Adipose tissue (tissue), 3 donors: ENCODE data around the gene AFM. TPM values are rescaled to one million over a fixed set of nuclear protein-coding genes. Genes with fewer than 3 reads are reported as not detected.

Experiments
- H3K27ac ChIP-seq: one replicate; pipeline ENCODE4 v1.5.1; 2013; ENCODE audit warnings: low read depth, low read length
- WGBS, 3 donors: extraction: QIAGEN DNeasy Blood & Tissue Kit; methylation state at CpG; one replicate each; pipeline ENCODE4 v1.1.7; 2013; 5-methylcytosine and 5-hydroxymethylcytosine counted together
- polyA plus RNA-seq, 3 donors: library from polyadenylated mRNA; stranded (reverse); fragments of 200-250 nt; gene quantifications; one replicate each; pipeline ENCODE4 v1.2.3, GENCODE V29; 2013
- donor health status: healthy with polysubstance abuse.
- donor health status: Bipolar disorder and iron deficiency.
- donor health status: healthy.

The AFM gene
- polyA plus RNA-seq, 3 donors = not detected

DNA sequence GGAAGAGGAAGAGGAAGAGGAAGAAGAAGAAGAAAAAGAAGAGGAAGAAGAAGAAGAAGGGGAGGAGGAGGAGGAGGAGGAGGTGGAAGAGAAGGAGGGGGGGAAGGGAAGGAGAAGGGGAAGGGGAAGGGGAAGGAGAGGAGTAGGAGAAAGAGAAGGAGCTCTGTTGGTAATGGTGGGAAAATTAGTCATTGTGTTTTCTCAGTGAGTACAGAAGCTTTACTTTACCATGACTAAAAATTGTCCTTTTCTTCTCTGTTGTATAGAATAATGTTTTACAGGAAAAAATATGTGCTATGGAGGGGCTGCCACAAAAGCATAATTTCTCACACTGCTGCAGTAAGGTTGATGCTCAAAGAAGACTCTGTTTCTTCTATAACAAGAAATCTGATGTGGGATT lies 4.1 kb downstream of the AFM start:
- no peak overlapping the region for H3K27ac ChIP-seq

DNA sequence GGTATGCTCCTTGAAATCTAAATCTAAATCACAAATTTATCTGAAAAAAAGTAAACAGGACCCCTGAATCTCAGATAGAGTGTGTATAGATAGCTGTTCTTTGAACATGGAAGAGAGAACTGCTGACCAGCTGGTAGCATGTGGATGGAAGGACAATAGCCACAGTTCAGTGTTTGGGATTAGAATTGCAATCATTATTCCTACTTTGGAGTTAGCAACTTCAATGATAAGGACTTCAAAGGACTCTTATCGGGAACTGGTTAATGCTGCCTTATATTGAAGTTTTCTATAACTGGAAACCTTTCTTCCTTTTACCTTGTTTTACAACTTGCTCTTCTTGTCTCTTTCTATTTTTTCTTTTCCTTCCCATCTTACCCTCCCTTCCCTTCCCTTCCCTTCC lies 5.0 kb downstream of the AFM start:
- no peak overlapping the region for H3K27ac ChIP-seq
- WGBS, 3 donors = 22 to 64% (median 62%) methylated on average over 1 of the region's 1 CpG

DNA sequence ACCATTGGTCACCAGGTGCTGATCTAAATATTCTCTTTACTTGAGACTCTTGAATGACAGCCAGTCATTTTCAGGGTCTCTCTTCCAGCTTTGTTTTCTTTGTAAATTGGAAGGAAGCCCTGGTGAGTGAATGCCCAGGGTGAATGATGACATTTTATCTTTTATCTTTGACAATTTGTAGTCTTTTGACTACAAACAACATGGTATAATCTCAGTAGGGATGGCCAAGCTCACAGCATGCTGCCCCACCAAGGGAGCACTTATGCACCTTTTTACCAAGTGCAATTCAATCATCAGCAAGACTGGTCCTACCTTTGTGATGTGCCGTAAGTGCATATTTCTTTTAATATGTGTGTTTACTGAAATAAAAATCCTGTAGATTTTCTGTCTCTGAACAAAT lies 5.7 kb downstream of the AFM start:
- no peak overlapping the region for H3K27ac ChIP-seq
- WGBS, 3 donors = 95 to 100% (median 96%) methylated on average over 1 of the region's 1 CpG

DNA sequence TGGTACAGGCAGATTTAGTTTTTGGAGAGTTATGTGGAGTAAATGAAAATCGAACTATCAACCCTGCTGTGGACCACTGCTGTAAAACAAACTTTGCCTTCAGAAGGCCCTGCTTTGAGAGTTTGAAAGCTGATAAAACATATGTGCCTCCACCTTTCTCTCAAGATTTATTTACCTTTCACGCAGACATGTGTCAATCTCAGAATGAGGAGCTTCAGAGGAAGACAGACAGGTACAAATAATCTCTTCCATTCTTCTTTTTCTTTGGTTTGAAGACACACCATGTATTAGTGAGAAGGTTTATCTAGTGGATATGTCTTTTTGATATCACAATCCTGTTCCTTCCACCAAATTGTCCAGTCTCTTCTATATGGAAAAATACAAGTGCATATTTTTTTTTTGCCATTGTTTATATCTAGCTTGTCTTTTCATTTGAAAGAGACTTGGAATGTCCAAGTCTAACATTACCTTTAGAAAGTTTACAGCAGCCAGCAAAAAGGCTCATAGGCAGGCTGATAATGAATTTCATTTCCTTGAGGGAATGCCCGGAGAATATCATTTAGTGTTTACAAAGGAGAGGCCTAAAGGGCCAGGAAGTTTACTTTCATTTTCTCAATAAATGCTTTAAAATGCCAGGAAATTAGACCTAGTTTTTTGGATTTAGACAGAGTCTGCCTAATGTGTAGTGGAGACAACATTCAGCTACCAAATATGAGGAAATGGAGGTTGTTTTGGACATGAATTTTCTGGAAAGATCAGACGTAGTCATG lies 18.6 kb downstream of the AFM start:
- 38 to 67% (median 61%) methylated on average over 4 of the region's 4 CpGs for WGBS, 3 donors
- no peak overlapping the region for H3K27ac ChIP-seq

DNA sequence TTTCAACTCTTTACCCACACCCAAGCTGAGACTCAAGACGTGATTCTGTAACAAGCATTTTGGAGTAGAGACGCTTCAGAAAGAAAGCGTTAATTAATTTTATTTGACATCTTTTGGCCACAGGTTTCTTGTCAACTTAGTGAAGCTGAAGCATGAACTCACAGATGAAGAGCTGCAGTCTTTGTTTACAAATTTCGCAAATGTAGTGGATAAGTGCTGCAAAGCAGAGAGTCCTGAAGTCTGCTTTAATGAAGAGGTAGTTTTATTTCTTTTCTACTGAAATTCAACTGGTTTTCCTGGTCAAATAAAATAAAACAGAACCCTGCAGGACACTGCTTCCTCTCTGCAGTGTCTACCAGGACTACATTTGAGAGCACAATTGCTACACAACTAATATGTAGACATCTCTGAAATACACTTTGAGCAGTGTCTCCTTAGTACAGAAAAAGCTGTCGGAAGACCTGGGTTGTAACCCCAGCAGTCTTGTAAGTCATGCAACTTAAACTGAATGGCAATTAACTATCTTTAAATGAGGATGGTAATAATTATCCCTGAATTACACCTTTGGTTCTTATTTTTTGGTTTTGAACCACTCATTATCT lies 20.2 kb downstream of the AFM start:
- no peak overlapping the region for H3K27ac ChIP-seq
- WGBS, 3 donors = 81 to 89% (median 81%) methylated on average over 5 of the region's 5 CpGs

DNA sequence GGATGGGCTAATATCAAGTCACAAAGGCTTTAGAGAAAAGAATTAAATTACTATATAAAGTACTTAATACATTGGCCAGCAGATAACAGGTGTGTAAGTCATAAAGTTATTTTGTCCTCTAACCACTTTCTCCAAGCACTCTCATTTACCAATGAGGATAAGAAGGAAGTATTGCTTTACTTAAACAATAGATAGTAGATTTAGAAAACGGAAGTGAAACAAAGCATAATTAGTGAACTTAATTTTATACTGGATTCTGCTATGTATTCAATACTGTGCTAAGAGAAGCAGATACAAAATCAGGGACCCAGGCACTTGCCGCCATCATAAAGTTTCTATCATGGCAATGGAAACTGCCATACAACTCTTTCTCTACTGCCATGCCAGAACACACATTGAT lies 24.0 kb downstream of the AFM start:
- 84 to 94% (median 85%) methylated on average over 2 of the region's 2 CpGs for WGBS, 3 donors
- no peak overlapping the region for H3K27ac ChIP-seq

DNA sequence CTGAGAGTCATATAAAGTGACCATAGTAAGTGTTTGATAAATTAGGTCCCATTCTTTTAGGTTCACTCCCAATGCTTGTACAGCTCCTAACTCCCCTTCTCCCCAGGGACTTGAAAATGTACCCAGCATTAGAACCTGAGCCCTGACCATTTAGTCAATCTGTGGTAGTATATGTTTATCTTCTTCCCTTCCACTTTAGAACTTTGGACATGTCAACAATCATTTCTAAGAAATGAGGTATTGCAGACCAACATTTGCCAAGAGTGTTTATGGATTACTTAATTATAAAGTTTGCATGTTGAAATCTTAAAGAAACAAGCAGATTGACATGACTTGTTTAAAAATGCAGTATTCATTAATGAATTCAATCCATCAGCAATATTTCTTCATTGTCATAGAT lies 26.0 kb downstream of the AFM start:
- no peak overlapping the region for H3K27ac ChIP-seq

DNA sequence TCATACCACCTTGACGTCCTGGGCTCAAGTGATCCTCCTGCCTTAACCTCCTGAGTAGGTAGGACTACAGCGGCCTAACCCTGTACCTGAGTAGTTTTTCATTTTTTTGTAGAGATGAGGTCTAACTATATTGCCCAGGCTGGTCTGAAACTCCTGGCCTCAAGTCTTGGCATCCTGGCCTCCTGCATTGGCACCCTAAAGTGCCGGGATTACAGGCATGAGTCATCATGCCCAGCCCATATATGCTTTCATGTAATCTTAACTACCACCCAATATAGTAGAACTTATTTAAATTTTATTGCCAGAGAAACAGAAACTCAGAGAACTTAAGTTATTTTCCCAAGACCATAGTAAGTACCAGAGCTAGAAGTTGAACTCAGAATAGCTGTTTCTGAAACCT lies 27.1 kb downstream of the AFM start:
- H3K27ac ChIP-seq = no peak overlapping the region
- 81 to 92% (median 91%) methylated on average over 3 of the region's 3 CpGs for WGBS, 3 donors

DNA sequence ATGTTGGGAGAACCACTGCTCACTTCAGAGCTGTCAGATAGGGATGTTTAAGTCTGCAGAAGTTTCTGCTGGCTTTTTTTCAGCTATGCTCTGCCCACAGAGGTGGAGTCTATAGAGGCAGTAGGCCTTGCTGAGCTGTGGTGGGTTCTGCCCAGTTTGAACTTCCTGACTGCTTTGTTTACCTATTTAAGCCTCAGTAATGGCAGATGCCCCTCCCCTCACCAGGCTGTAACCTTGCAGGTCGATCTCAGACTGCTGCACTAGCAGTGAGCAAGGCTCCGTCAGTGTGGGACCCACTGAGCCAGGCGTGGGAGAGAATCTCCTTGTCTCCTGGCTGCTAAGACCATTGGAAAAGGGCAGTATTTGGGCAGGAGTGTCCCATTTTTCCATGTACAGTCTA lies 36.8 kb downstream of the AFM start:
- 77 to 83% (median 83%) methylated on average over 3 of the region's 3 CpGs for WGBS, 3 donors
- H3K27ac ChIP-seq = no peak overlapping the region

DNA sequence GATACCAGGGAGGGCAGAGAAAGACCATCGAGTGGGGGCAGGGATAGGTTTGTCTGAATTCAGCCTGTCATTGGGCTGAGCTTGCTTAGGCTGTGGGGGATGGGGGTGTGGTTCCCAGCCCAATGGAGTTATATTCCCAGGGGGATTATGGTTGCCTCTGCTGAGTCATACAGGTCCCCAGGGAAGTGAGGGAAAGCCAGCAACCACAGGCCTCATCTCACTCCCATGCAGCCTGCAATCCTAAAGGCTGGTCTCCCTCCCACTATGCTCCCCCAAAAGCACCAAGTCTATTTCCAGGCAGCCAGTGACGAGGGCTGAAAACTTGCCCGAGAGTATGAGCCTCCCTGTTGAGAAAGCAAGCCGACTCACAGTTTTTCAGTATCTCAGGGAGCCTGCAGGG lies 39.3 kb downstream of the AFM start:
- 68 to 90% (median 73%) methylated on average over 4 of the region's 4 CpGs for WGBS, 3 donors
- no peak overlapping the region for H3K27ac ChIP-seq

DNA sequence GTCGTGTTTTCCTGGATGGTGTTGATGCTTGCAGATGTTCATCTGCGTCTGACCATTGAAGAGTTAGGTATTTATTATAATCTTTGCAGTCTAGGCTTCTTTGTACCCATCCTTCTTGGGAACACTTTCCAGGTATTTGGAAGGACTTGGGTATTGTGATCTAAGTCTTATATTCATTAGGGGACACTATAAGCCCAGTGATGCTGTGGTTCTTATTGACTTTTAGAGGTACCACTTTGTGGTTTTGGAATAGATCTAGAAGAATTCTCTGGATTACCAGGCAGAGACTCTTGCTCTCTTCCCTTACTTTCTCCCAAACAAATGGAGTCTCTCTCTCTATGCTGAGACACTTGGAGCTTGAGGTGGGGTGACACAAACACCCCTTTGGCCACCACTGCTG lies 41.6 kb downstream of the AFM start:
- H3K27ac ChIP-seq = no peak overlapping the region
- WGBS, 3 donors = 84 to 94% (median 88%) methylated on average over 2 of the region's 2 CpGs

DNA sequence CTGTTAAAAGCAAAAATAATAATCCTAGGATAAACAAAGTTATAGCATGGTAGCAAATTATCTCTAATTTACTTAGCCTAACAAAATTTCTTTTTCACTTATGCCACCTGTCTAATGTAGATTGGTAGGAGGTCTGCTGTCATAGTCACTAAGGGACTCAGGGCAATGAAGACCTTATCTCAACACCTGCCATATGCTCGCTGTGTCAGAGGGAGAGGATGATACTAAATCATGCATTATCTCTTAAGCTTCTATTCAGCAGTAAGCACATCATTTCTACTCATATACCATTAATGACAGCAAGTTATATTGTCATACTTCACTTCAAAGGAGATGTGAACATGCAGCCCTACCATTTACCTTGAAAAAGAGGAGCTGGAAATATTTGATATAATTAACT lies 44.1 kb downstream of the AFM start:
- H3K27ac ChIP-seq = no peak overlapping the region
- WGBS, 3 donors = 77 to 87% (median 85%) methylated on average over 1 of the region's 1 CpG

DNA sequence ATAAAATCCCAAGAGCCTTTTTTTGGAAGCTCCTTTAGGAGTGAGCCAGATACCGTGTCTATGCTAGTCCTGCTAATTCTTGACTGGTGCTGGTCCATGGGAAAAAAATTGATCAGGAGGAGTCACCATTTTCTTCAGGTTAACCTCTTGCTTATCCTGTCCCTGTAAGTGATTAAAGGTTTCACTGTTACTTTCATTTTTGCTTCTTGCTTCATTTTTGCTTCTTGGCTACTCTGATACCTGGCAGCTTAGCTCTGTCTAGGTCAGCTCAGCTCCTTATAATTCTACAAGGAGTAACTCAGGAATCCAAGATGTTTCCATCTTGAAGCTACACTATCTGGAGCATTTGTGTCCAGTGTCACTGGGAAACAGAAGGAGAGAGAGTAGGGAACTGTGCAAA lies 45.7 kb downstream of the AFM start:
- WGBS, 3 donors = 72 to 84% (median 81%) methylated on average over 1 of the region's 1 CpG
- no peak overlapping the region for H3K27ac ChIP-seq

DNA sequence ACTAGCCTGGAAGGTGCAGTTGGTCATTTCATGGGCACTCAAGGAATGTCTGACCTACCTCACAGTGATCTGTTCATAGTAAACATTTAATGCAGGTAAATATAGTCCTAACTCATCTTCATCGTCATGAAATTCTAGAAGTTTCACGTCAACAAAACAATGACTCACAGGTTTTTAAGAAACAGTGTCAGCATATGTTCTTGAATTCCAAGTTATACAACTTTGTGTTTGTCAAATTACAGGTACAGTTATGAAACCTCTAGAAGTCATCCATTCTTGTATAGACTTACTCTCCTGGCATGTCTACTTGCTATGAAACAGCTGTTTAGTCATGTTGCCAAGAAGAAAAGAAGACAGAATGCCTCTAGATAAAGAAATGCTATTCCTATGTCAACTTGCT lies 46.6 kb downstream of the AFM start:
- WGBS, 3 donors = 86 to 93% (median 87%) methylated on average over 2 of the region's 2 CpGs

DNA sequence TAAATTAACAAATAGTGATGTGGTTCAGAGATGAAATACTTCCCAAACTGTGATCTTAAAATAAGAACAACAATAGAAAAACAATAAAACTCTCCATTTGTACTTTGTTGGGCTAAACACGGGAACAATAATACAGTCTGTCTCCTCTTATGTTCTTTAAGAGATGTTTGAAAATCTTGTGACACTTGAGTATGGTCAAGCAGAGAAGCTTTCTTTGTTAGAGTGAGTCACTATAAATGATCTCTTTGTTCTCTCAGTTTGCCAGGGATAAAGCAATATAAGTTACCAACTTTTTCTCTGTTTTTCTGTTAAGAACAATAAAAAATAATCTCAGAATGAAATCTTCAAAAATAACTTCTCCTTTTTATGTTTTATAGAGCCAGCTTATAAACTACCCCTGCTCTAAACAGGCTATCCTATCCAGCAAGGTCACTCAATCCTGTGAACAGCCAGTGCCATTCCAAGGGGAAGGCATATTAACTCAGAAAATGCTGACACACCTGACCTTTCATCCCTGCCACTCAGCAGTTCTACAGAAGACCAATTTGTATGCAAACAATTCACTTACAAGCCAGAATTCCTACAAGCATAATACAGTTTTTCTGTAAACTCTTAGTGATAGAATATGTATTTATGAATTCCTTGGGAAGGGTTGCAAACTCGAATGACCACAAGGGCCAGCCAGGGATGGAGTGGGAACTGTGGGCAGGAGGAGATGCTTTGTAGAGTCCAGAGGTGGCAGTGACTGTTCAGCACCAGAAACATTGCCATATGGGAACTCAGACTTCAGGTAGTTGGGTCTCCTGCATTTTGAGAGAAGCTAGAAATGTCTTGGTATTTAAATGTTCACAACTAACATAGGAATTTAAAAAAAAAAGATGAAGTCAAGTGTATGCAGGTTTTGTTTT lies 52.2 kb downstream of the AFM start:
- H3K27ac ChIP-seq = no peak overlapping the region
- WGBS, 3 donors = 70 to 89% (median 88%) methylated on average over 2 of the region's 2 CpGs

More for the DNA sequence above, 46.6 kb downstream of the AFM start:
- no peak overlapping the region for H3K27ac ChIP-seq

DNA sequence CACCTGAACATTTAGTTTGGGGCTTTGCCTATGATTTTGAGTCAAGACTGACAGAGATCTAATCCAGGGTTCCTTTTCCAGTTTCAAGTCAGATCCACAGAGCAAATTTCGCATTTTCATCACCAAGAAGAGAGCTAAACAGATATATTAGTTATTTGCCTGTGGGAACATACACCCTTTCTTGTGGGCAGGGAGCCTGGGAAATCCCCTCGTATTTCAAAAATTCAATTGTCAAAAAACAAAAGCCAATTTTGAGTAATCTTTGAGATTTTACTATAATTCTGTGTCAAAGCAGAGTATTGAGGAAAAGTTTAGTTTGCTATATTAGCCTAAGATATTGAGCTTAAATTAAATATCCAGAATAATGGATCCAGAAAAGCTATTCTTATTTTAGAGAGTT lies 56.6 kb downstream of the AFM start:
- H3K27ac ChIP-seq = no peak overlapping the region
- WGBS, 3 donors = 80 to 89% (median 83%) methylated on average over 2 of the region's 2 CpGs

DNA sequence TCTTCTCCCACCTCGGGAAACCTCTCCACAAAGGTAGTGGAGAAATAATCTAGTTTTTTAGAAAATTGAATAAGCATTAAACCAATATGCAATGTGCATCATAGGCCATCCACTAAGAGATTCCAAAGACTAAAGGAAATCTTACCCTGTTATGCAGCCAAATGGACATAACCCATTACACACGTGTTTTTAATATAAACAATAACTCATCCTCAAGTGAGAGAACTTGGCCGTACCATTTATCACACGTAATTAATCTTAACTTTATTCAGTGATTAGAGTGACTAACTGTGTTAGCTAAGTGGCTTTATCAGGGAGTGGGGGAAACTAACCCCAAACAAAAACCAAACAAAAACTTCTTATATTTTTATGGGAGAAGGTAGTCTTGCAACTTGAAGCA lies 57.8 kb downstream of the AFM start:
- no peak overlapping the region for H3K27ac ChIP-seq
- WGBS, 3 donors = 49 to 57% (median 50%) methylated on average over 4 of the region's 4 CpGs

DNA sequence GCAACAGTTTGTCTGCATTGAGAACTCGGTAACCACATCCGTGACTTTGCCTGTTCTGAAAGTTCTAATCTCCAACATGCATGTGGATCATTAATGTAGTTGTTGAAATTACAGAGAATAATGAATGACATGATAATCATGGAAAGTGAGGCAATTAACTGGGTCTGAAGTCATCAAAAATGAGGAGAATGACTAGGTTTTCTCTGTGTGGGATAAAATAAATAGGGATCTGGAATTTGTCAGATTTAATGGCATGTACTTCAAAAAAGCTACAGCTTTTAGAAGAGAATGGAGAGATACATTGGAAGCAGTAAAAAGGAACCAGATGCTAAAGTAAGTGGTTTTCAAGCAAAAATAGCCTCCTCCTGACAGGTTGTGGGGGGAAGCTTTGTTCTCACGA lies 59.3 kb downstream of the AFM start:
- H3K27ac ChIP-seq = no peak overlapping the region
- 77 to 91% (median 80%) methylated on average over 3 of the region's 3 CpGs for WGBS, 3 donors

DNA sequence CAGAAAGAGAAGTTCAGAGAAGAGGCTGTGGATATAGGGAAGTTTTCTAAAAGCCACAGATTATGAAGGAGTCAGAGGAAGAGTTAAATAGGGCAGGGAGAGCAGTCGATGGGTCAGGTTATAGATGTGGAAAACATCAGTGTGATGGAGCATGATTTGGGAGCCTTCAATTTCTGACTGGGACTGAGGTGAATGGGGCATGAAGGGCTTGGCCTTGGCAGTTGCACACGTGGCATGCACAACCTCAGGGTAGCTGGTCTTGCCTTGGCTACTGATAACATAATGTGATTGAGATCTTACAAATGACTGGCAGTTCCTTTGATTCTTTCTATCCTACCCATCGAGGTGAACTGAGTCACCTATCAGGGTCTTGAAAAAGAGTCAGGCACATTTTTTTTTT lies 59.7 kb downstream of the AFM start:
- H3K27ac ChIP-seq = no peak overlapping the region
- WGBS, 3 donors = 63 to 70% (median 67%) methylated on average over 3 of the region's 3 CpGs
